SJSA1 (cell line): ENCODE data around the gene MTFR1L. TPM values are rescaled to one million over a fixed set of nuclear protein-coding genes. Genes with fewer than 3 reads are reported as not detected.

Source experiments
- total RNA-seq: library from RNA; depleted of rRNA; stranded (reverse); fragments of >200 nt; shearing (Covaris generic); gene quantifications from 2 replicates; pipeline ENCODE4 v1.2.3, GENCODE V29; 2014; rRNA removed

MTFR1L gene
- total RNA-seq, 1 experiment from 2014 or later: 51.6 TPM

Other genes with a start within 250 kb of the MTFR1L start
- gene MAN1C1, start 203.2 kb upstream of the MTFR1L start, total RNA-seq: not detected in 2 replicates
- gene SELENON, start 19.8 kb upstream of the MTFR1L start, total RNA-seq: 12.7 and 26.0 TPM in 2 replicates
- 5.9 and 9.5 TPM in 2 replicates for gene AUNIP, start 39.5 kb downstream of the MTFR1L start, total RNA-seq
- gene PAQR7, start 55.8 kb downstream of the MTFR1L start, total RNA-seq: 2.9 and 3.1 TPM in 2 replicates
- gene STMN1, start 86.5 kb downstream of the MTFR1L start, total RNA-seq: 325 and 537 TPM in 2 replicates
- gene PAFAH2, start 178.1 kb downstream of the MTFR1L start, total RNA-seq: 7.5 and 7.9 TPM in 2 replicates
- gene EXTL1, start 201.8 kb downstream of the MTFR1L start, total RNA-seq: 0.08 TPM in 1 of 2 replicates, not detected in the other
- gene SLC30A2, start 226.2 kb downstream of the MTFR1L start, total RNA-seq: not detected in 2 replicates
- not detected in 2 replicates for gene TRIM63, start 247.7 kb downstream of the MTFR1L start, total RNA-seq